ENCODE data around the gene AGPS. TPM values are rescaled to one million over a fixed set of nuclear protein-coding genes. Genes with fewer than 3 reads are reported as not detected.

Gene AGPS
- total and polyA plus RNA-seq, 9 of the 15 experiments (the other 6 are each of a cell fraction or from before 2014, with no cell fraction given), result 15.5 to 211 (median 63.1) TPM

- H3K9me1 ChIP-seq (ENCODE audit: control insufficient read depth, insufficient read depth, low read length), result no peaks in the 10 kb centered on the region
- H3K79me2 ChIP-seq (ENCODE audit: control insufficient read depth, insufficient read depth, low read length), result no peaks in the 10 kb centered on the region
- intact Hi-C loops (cut with micrococcal nuclease), result no loop called here
- no peak overlapping the region for H2AFZ ChIP-seq (ENCODE audit: low read depth, low read length)
- TF ChIP-seq RAD21 (CRISPR knock-in tag; conservative IDR thresholded peaks at IDR 0.05 in 1 of 2, IDR thresholded peaks at IDR 0.05 in 1 of 2), result no peak
- no peak for TF ChIP-seq MTA2 (IDR thresholded peaks at IDR 0.05; ENCODE audit: low read depth)
- no peak for TF ChIP-seq ZNF3 (CRISPR knock-in tag; IDR thresholded peaks at IDR 0.05)
- no peak for TF ChIP-seq RHOXF2B (CRISPR knock-in tag; conservative IDR thresholded peaks at IDR 0.05)
- no peak for TF ChIP-seq CBFB (CRISPR knock-in tag; IDR thresholded peaks at IDR 0.05)
- no peak for TF ChIP-seq HDGF (IDR thresholded peaks at IDR 0.05)
- TF ChIP-seq TSHZ1 (CRISPR knock-in tag; IDR thresholded peaks at IDR 0.05), result no peak
- TF ChIP-seq NR0B1 (IDR thresholded peaks at IDR 0.05; ENCODE audit: partially characterized antibody), result no peak
- TF ChIP-seq ZNF274 (IDR thresholded peaks at IDR 0.05; ENCODE audit: borderline replicate concordance, low read depth, low read length), result no peak
- no peak for TF ChIP-seq KAT8 (IDR thresholded peaks at IDR 0.05; ENCODE audit: low read depth)
- no peak for TF ChIP-seq ZBTB17 (CRISPR knock-in tag; IDR thresholded peaks at IDR 0.05)
- no peak for TF ChIP-seq RFX1 (IDR thresholded peaks at IDR 0.05)
- no peak for TF ChIP-seq ZSCAN29 (IDR thresholded peaks at IDR 0.05)
- no peak for TF ChIP-seq CTBP1 (IDR thresholded peaks at IDR 0.05; ENCODE audit: borderline replicate concordance)
- TF ChIP-seq ZNF134 (CRISPR knock-in tag; conservative IDR thresholded peaks at IDR 0.05), result no peak
- no peaks in the 10 kb centered on the region for H4K20me1 ChIP-seq (replicated peaks; ENCODE audit: control insufficient read depth, insufficient read depth, low read length)
- in situ Hi-C loops (cut with MboI), result no loop called here
- no TSS peak for BruUV-seq (replicated peaks)
- H3K27me3 ChIP-seq (ENCODE audit: control insufficient read depth in 2 of 2, insufficient read depth in 2 of 2, low read length in 2 of 2), result no peaks in the 10 kb centered on the region
- ChIA-PET POLR2A (interaction anchor here (0.5 kb wide), 1 partner anchor 166 kb away, joined by 3 read pairs; no protein-coding TSS in a partner anchor), CTCF (ENCODE audit: low intra/inter-chr PET ratio) (no interaction called here)
- H3K9ac ChIP-seq (ENCODE audit: insufficient read depth in 1 of 2, low read depth in 2 of 2, low read length in 2 of 2), result no peak overlapping the region
- peaks cover 0 to 6% of the 10 kb centered on the region in 2 experiments; a peak in 2 of 5 replicates for H3K4me1 ChIP-seq (replicated peaks in 1 of 2; ENCODE audit: control insufficient read depth in 2 of 2, insufficient read depth in 2 of 2, low read length in 2 of 2)
- 91% methylated on average over 3 of the region's 3 CpGs for WGBS (ENCODE audit: insufficient coverage, low coverage, missing lambda C conversion rate)
- H3K36me3 ChIP-seq (ENCODE audit: control insufficient read depth, insufficient read depth, low read length), result no peaks in the 10 kb centered on the region
- DNase-seq (ENCODE audit: extremely low read depth in 1 of 4, low spot score in 3 of 4), result no peak
- ATAC-seq, result no peak
- H3K4me3 ChIP-seq, result no peak overlapping the region
- H3K9me3 ChIP-seq (replicated peaks; ENCODE audit: control insufficient read depth, insufficient read depth, low read depth, low read length), result peaks cover 3% of the 10 kb centered on the region; the same call in 1 of the 2 replicates
- H3K4me2 ChIP-seq (ENCODE audit: insufficient read depth, low read length), result no peak overlapping the region
- no peak overlapping the region for H3K27ac ChIP-seq (ENCODE audit: extremely low read depth, low read depth, low read length)
- FAIRE-seq, result no peak
These were observed 152.6 kb downstream of the AGPS start for GRCh38 chr2:177545143-177545542.
